Neural cell (in vitro differentiated cells): Measurements from ENCODE around the gene RBM10.

ENCODE experiments used
- EP300 ChIP-seq: fragments of 450-650 bp; conservative IDR thresholded peaks from 2 replicates; pipeline ENCODE4 v1.6.1; 2014; ENCODE audit warnings: antibody characterized with exemption, mild to moderate bottlenecking, moderate library complexity; ENCODE audit not compliant: poor library complexity, severe bottlenecking
- EZH2 ChIP-seq: fragments of 200-600, 300-800 bp; shearing (Covaris generic), sonication (generic); IDR thresholded peaks from 2 replicates; pipeline ENCODE4 v1.6.1; 2014; ENCODE audit warnings: antibody characterized with exemption, low read length, borderline replicate concordance, mild to moderate bottlenecking; ENCODE audit not compliant: insufficient read depth, poor library complexity, severe bottlenecking
- POLR2AphosphoS5 ChIP-seq: IDR thresholded peaks from 2 replicates; pipeline ENCODE4 v1.6.1; 2012
- RAD21 ChIP-seq: fragments of 450-650 bp; conservative IDR thresholded peaks from 2 replicates; pipeline ENCODE4 v1.6.1; 2014; ENCODE audit warnings: antibody characterized with exemption, mild to moderate bottlenecking, moderate library complexity
- REST ChIP-seq: IDR thresholded peaks from 2 replicates; pipeline ENCODE4 v1.6.1; 2012; ENCODE audit warnings: borderline replicate concordance
- SMC3 ChIP-seq: fragments of 450-650 bp; conservative IDR thresholded peaks from 2 replicates; pipeline ENCODE4 v1.6.1; 2014; ENCODE audit warnings: antibody characterized with exemption, mild to moderate bottlenecking, moderate library complexity; ENCODE audit not compliant: poor library complexity
- TAF1 ChIP-seq: IDR thresholded peaks from 2 replicates; pipeline ENCODE4 v1.6.1; 2012; ENCODE audit warnings: low read depth
- TF ChIP-seq, protein P1 (sequence below): fragments of 450-650 bp; IDR thresholded peaks from 2 replicates; pipeline ENCODE4 v1.5.1; 2014; ENCODE audit warnings: antibody characterized with exemption, mild to moderate bottlenecking, moderate library complexity; ENCODE audit not compliant: poor library complexity, severe bottlenecking

DNA sequence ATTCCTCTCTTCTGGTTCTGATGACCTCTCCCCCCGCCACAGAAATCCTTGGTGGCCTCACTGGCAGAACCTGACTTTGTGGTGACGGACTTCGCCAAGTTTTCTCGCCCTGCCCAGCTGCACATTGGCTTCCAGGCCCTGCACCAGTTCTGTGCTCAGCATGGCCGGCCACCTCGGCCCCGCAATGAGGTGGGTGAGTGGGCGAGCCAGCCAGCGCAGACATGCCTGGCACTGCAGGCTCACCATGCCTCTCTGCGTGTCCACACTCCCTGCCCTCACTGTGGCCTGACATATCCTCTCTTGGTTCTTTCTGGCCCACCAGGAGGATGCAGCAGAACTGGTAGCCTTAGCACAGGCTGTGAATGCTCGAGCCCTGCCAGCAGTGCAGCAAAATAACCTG lies 57.3 kb downstream of the RBM10 start:
- TF ChIP-seq, protein P1, sequence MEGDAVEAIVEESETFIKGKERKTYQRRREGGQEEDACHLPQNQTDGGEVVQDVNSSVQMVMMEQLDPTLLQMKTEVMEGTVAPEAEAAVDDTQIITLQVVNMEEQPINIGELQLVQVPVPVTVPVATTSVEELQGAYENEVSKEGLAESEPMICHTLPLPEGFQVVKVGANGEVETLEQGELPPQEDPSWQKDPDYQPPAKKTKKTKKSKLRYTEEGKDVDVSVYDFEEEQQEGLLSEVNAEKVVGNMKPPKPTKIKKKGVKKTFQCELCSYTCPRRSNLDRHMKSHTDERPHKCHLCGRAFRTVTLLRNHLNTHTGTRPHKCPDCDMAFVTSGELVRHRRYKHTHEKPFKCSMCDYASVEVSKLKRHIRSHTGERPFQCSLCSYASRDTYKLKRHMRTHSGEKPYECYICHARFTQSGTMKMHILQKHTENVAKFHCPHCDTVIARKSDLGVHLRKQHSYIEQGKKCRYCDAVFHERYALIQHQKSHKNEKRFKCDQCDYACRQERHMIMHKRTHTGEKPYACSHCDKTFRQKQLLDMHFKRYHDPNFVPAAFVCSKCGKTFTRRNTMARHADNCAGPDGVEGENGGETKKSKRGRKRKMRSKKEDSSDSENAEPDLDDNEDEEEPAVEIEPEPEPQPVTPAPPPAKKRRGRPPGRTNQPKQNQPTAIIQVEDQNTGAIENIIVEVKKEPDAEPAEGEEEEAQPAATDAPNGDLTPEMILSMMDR = no peak
- TF ChIP-seq POLR2AphosphoS5 (no peak), EP300 (no peak), SMC3 (no peak), RAD21 (no peak), TAF1 (no peak), REST (no peak), EZH2 (no peak)
